HCT116 (cell line): ENCODE results near the gene MYCBP. TPM values are rescaled to one million over a fixed set of nuclear protein-coding genes. Genes with fewer than 3 reads are reported as not detected.
"Not testable (repeated sequence)": the region's sequence is repeated elsewhere in the genome, so short reads cannot be mapped to it uniquely, and the experiment has no call there.

Source experiments
- ATAC-seq: fragments of 200-7000 bp; cut with Tn5 transposase; 2 replicates; pipeline ENCODE4 v1.9.1; 2020; ENCODE audit warnings: mild to moderate bottlenecking, moderate library complexity
- BruUV-seq: library from RNA; stranded (reverse); fragments of 400-500 nt; replicated peaks from 2 replicates; lab custom pipeline; 2021; lab: Mats Ljungman, UMichigan
- CTCF ChIA-PET: fragments of 300-600 bp; sonication (Branson Sonifier 250); formaldehyde crosslinking; loops from one replicate; lab custom pipeline; 2021; ENCODE audit warnings: antibody characterized with exemption; lab: Charles Lee
- POLR2A ChIA-PET: fragments of 300-600, 350-600 bp; sonication (Branson Sonifier 250); formaldehyde crosslinking; loops from one replicate; lab custom pipeline; 2021; ENCODE audit warnings: antibody characterized with exemption; lab: Charles Lee
- RAD21 ChIA-PET, 2 experiments: fragments of 300-600 bp; sonication (Branson Sonifier 250); formaldehyde crosslinking; loops; one replicate each; lab custom pipeline; 2023; ENCODE audit warnings: low total read pairs in 2 of 2; ENCODE audit not compliant: uncharacterized antibody in 2 of 2, unreplicated experiment in 2 of 2, low non-redundant PET in 1 of 2; lab: Charles Lee
- DNase-seq: peaks from one replicate; pipeline ENCODE4 v3.0.0-alpha.2; 2010; ENCODE audit warnings: low read depth, low spot score
- H2AFZ ChIP-seq: fragments of 200-600 bp; shearing (Covaris generic), sonication (generic); 2 replicates; pipeline ENCODE4 v1.6.1; 2017; ENCODE audit warnings: low read depth, mixed run types, mixed read lengths, antibody characterized with exemption, low read length; ENCODE audit not compliant: poor library complexity, severe bottlenecking
- H3K27ac ChIP-seq: 2 replicates; pipeline ENCODE4 v1.5.1; 2012; ENCODE audit warnings: low read depth, low read length
- H3K27me3 ChIP-seq: fragments of 200-600 bp; sonication (generic); 2 replicates; pipeline ENCODE4 v1.6.1; 2016; ENCODE audit warnings: mixed run types, low read length, mixed read lengths; ENCODE audit not compliant: insufficient read depth
- H3K36me3 ChIP-seq, 2 experiments: fragments of 200-500 bp in 1 of 2; fragments of 200-600 bp in 1 of 2; sonication (Bioruptor generic) in 1 of 2; sonication (generic) in 1 of 2; 2 replicates each; pipeline versions ENCODE4 v1.5.1 to v1.6.1; 2014 to 2016; ENCODE audit warnings: low read length in 2 of 2, inconsistent platforms in 1 of 2, mixed read lengths in 1 of 2, mixed run types in 1 of 2; ENCODE audit not compliant: insufficient read depth in 2 of 2, control insufficient read depth in 1 of 2
- H3K4me1 ChIP-seq, 2 experiments: fragments of 200-600 bp in 1 of 2; sonication (generic) in 1 of 2; 2 replicates each; pipeline versions ENCODE4 v1.5.1 to v1.6.1; 2012 to 2017; ENCODE audit warnings: low read length in 2 of 2, inconsistent platforms in 1 of 2, mild to moderate bottlenecking in 1 of 2, mixed read lengths in 1 of 2, mixed run types in 1 of 2, moderate library complexity in 1 of 2; ENCODE audit not compliant: insufficient read depth in 2 of 2, control insufficient read depth in 1 of 2
- H3K4me2 ChIP-seq: fragments of 200-600 bp; sonication (generic); 2 replicates; pipeline ENCODE4 v1.6.1; 2017; ENCODE audit warnings: mixed run types, low read length, mixed read lengths
- H3K4me3 ChIP-seq, 2 experiments: fragments of 200-600 bp in 1 of 2; sonication (generic) in 1 of 2; replicated peaks in 1 of 2; 2 replicates each; pipeline ENCODE4 v1.5.1; 2011 to 2016; ENCODE audit warnings: low read length in 2 of 2, control low read depth in 1 of 2, low read depth in 1 of 2, mild to moderate bottlenecking in 1 of 2, mixed read lengths in 1 of 2, mixed run types in 1 of 2
- H3K79me2 ChIP-seq: fragments of 200-600 bp; sonication (generic); 2 replicates; pipeline ENCODE4 v1.6.1; 2017; ENCODE audit warnings: mild to moderate bottlenecking, mixed run types, low read length, moderate library complexity, mixed read lengths; ENCODE audit not compliant: insufficient read depth
- H3K9ac ChIP-seq: fragments of 200-600 bp; sonication (generic); 2 replicates; pipeline ENCODE4 v1.6.1; 2016; ENCODE audit warnings: low read length, mixed read lengths
- H3K9me2 ChIP-seq: fragments of 200-600 bp; sonication (generic), shearing (Covaris generic); 2 replicates; pipeline ENCODE4 v1.6.1; 2017; ENCODE audit warnings: mixed run types, mild to moderate bottlenecking, moderate library complexity; ENCODE audit not compliant: insufficient read depth
- H3K9me3 ChIP-seq, 2 experiments: fragments of 200-500 bp in 1 of 2; fragments of 200-600 bp in 1 of 2; sonication (Bioruptor generic) in 1 of 2; sonication (generic) in 1 of 2; 2 replicates each; pipeline ENCODE4 v1.6.1; 2014 to 2017; ENCODE audit warnings: low read length in 2 of 2, mixed read lengths in 2 of 2, inconsistent platforms in 1 of 2, low read depth in 1 of 2, mild to moderate bottlenecking in 1 of 2, mixed run types in 1 of 2, moderate library complexity in 1 of 2; ENCODE audit not compliant: control insufficient read depth in 1 of 2, insufficient read depth in 1 of 2
- H4K20me1 ChIP-seq: fragments of 200-600 bp; sonication (generic), shearing (Covaris generic); 2 replicates; pipeline ENCODE4 v1.6.1; 2017; ENCODE audit warnings: mixed run types, mild to moderate bottlenecking, moderate library complexity; ENCODE audit not compliant: insufficient read depth
- CBX3 ChIP-seq: IDR thresholded peaks from 2 replicates; pipeline ENCODE4 v1.6.1; 2012; ENCODE audit warnings: low read depth
- ELF1 ChIP-seq: IDR thresholded peaks from 2 replicates; pipeline ENCODE4 v1.6.1; 2012; ENCODE audit warnings: low read depth, borderline replicate concordance
- MAX ChIP-seq: IDR thresholded peaks from 2 replicates; pipeline ENCODE4 v1.6.1; 2012
- POLR2AphosphoS5 ChIP-seq: IDR thresholded peaks from 2 replicates; pipeline ENCODE4 v1.6.1; 2011; ENCODE audit warnings: mild to moderate bottlenecking, low read depth, low read length, moderate library complexity
- TCF7L2 ChIP-seq: IDR thresholded peaks from 2 replicates; pipeline ENCODE4 v1.7.0; 2011; ENCODE audit warnings: borderline replicate concordance, inconsistent platforms; ENCODE audit not compliant: insufficient read depth, insufficient read length; ENCODE audit errors: extremely low read depth
- YY1 ChIP-seq: IDR thresholded peaks from 2 replicates; pipeline ENCODE4 v1.6.1; 2011; ENCODE audit warnings: low read length, low read depth, moderate library complexity, mild to moderate bottlenecking; ENCODE audit not compliant: insufficient replicate concordance; ENCODE audit errors: extremely low read depth
- ZFX ChIP-seq: fragments of 450-650 bp; IDR thresholded peaks from 2 replicates; pipeline ENCODE4 v1.6.1; 2017
- ZNF274 ChIP-seq: fragments of 200-500 bp; sonication (Bioruptor generic); IDR thresholded peaks from 2 replicates; pipeline ENCODE4 v1.6.1; 2014; ENCODE audit warnings: mild to moderate bottlenecking, low read depth, low read length, inconsistent platforms
- intact Hi-C: fragments of 100-400 bp; cut with micrococcal nuclease; formaldehyde crosslinking; loops from 2 replicates; pipeline ENCODE4 v1.10.0; 2022
- total RNA-seq: library from RNA; stranded (reverse); gene quantifications from one replicate; pipeline ENCODE4 v1.2.1, GENCODE V29; 2021; ENCODE audit not compliant: unreplicated experiment

MYCBP gene
- total RNA-seq, 1 experiment from 2014 or later, result 40.2 TPM

- POLR2A ChIA-PET, result no interaction called here
- H3K9ac ChIP-seq, result no peak overlapping the region
Observed at GRCh38 chr1:38839363-38839762, 33.8 kb downstream of the MYCBP start.

DNA sequence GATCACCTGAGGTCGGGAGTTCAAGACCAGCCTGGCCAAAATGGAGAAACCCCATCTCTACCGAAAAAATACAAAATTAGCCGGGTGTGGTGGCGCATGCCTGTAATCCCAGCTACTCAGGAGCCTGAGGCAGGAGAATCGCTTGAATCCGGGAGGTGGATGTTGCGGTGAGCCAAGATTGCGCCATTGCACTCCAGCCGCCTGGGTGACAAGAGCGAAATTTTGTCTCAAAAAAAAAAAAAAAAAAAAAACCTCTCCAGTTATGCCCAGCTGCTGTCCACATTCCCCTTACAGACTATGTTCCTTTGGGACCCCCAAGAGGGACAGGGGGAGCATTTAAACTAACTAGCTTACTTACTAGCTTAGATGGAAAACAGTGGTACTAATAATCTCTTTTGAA lies 36.8 kb downstream of the MYCBP start:
- BruUV-seq, RAD21 ChIA-PET: not testable (repeated sequence)
- intact Hi-C loops, result loop anchor here (10.0 kb wide), 2 partner anchors 312 to 1142 kb away; partner anchors contain the start of gene CDCA8

More at GRCh38 chr1:38839363-38839762, 33.8 kb downstream of the MYCBP start:
- Histone ChIP-seq H3K9me3 (no peaks in the 10 kb centered on the region), H3K9me2 (no peaks in the 10 kb centered on the region), H3K4me2 (no peak overlapping the region), H3K27ac (no peak overlapping the region), H3K27me3 (no peaks in the 10 kb centered on the region), H3K36me3 (peaks cover 0 to 4% of the 10 kb centered on the region in 2 experiments; a peak in 2 of 4 replicates), H3K79me2 (no peaks in the 10 kb centered on the region), H4K20me1 (no peaks in the 10 kb centered on the region), H2AFZ (no peak overlapping the region), H3K4me3 (no peak overlapping the region), H3K4me1 (no peaks in the 10 kb centered on the region)
- TF ChIP-seq TCF7L2, result no peak
- no peak for TF ChIP-seq CBX3
- no peak for TF ChIP-seq ZNF274
- TF ChIP-seq ZFX, result no peak
- no peak for TF ChIP-seq ELF1
- TF ChIP-seq YY1, result no peak
- TF ChIP-seq POLR2AphosphoS5, result no peak
- no peak for TF ChIP-seq MAX
- intact Hi-C loops, result loop anchor here (10.0 kb wide), 2 partner anchors 315 to 1145 kb away; partner anchors contain the start of gene CDCA8
- no TSS peak for BruUV-seq
- ChIA-PET CTCF (no interaction called here), RAD21 (no interaction called here)
- ATAC-seq, result no peak
- no peak for DNase-seq

More for the DNA sequence above, 36.8 kb downstream of the MYCBP start:
- H3K9me3 ChIP-seq, H3K9ac ChIP-seq, POLR2A ChIA-PET, H3K4me2 ChIP-seq, H3K27me3 ChIP-seq, H4K20me1 ChIP-seq, H3K36me3 ChIP-seq, H2AFZ ChIP-seq, H3K79me2 ChIP-seq, H3K9me2 ChIP-seq, H3K4me1 ChIP-seq, H3K27ac ChIP-seq, DNase-seq, ATAC-seq, H3K4me3 ChIP-seq: not testable (repeated sequence)
- CTCF ChIA-PET, result interaction anchor here (0.6 to 0.8 kb wide), 3 partner anchors 385 to 1276 kb away, joined by 3 to 8 read pairs (median 5); no protein-coding TSS in a partner anchor
